Peyer's patch (tissue), 4 donors: Measurements from ENCODE around the gene POLA1.

Experiments
- POLR2A ChIP-seq, 2 donors: fragments of 450-650 bp; IDR thresholded peaks; one replicate each; pipeline ENCODE4 v1.5.1; 2017; ENCODE audit warnings: antibody characterized with exemption in 2 of 2, mild to moderate bottlenecking in 2 of 2, moderate library complexity in 2 of 2
- TF ChIP-seq, protein P1 (sequence below), 6 experiments: fragments of 450-650 bp in 4 of 6; fragments of 200-600 bp in 2 of 6; sonication (generic) in 1 of 6; IDR thresholded peaks; one replicate each; pipeline ENCODE4 v1.5.1; 2017 to 2019; ENCODE audit warnings: antibody characterized with exemption in 6 of 6, mild to moderate bottlenecking in 3 of 6, moderate library complexity in 1 of 6

DNA sequence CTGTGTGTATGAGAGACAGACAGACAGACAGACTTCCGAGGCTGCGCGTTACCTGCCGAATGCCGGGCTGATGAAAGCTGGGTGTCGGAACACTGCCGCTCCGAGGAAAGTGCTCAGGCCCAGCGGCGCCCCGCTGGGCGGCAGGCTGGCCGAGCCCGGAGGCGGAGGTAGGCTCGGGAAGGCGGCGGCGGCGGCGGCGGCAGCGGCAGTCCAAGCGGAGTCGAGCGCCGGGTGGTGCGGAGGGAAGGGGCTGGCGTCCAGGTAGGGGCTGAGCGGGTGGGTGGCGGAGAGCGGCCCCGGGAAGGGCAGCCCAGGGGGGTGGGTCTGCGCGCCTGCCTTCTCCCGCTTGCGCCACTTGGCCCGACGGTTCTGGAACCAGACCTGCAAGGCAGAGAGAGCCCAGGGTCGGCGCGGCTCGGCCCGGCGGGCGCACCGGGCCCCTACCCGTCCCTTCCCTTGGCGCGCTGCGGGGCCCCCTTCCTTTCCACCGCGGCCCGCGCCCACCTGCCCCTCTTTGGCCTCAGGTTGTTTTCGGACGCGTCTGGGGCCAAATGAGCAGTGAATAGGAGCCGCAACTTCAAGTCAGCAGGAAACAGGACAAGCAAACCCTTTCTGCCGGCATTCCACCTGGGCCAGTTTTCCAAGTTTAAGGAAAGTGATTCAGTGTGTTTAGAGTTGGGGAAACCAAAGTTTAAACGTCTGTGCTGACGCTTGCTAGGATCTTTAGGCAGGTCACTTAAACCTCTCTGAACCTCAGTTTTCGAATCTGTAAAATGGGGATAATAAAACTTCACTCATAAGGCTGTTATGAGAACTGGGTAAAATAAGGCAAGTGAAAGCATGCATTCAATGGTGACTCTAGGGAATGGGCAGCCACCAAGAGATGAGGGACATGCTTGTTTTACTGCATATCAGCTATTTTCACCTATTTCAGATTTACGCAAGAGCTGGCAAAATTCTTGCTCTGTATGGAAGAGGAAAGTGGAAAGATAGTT lies 313.6 kb downstream of the POLA1 start:
- no peak for TF ChIP-seq POLR2A (IDR thresholded peaks at IDR 0.05)
- TF ChIP-seq, protein P1, sequence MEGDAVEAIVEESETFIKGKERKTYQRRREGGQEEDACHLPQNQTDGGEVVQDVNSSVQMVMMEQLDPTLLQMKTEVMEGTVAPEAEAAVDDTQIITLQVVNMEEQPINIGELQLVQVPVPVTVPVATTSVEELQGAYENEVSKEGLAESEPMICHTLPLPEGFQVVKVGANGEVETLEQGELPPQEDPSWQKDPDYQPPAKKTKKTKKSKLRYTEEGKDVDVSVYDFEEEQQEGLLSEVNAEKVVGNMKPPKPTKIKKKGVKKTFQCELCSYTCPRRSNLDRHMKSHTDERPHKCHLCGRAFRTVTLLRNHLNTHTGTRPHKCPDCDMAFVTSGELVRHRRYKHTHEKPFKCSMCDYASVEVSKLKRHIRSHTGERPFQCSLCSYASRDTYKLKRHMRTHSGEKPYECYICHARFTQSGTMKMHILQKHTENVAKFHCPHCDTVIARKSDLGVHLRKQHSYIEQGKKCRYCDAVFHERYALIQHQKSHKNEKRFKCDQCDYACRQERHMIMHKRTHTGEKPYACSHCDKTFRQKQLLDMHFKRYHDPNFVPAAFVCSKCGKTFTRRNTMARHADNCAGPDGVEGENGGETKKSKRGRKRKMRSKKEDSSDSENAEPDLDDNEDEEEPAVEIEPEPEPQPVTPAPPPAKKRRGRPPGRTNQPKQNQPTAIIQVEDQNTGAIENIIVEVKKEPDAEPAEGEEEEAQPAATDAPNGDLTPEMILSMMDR (IDR thresholded peaks at IDR 0.05) = no peak
